Measurements from ENCODE around the gene IRGQ. TPM values are rescaled to one million over a fixed set of nuclear protein-coding genes. Genes with fewer than 3 reads are reported as not detected.

Gene IRGQ
- total RNA-seq, result 10 to 100 TPM in 3 of 4 donors, 1 to 10 TPM in 1; 9.6 to 18.4 (median 15.1) TPM

- Histone ChIP-seq H3K36me3 (peaks cover 13 to 64% (median 22%) of the 10 kb centered on the region in 3 donors), H3K27me3 (no peaks in the 10 kb centered on the region), H3K9me3 (no peaks in the 10 kb centered on the region), H3K27ac (peak within 1 kb of the TSS; percentile 91 to 99 (median 98)), H3K4me3 (peak within 1 kb of the TSS; percentile 49 to 82 (median 74)), H3K4me1 (peaks cover 27 to 54% (median 29%) of the 10 kb centered on the region in 3 donors)
- intact Hi-C loops (cut with DNase I), result loop anchor here (10.0 kb wide), 1 partner anchor 61 kb away; the partner anchor contains the start of gene ZNF575
- WGBS, 2 donors, result 0% methylated on average over 3 to 40 of the region's 60 CpGs
- TF ChIP-seq CTCF (IDR thresholded peaks at IDR 0.05) (peak in 3 of 6 experiments; percentile 6 to 17 (median 15)), POLR2A (IDR thresholded peaks at IDR 0.05) (peak in 3 of 4 donors; percentile 58 to 90 (median 79))
- peak; percentile 92 for DNase-seq
Measured at GRCh38 chr19:43595999-43596841, at the start of gene IRGQ, which contains the start of gene ZNF576. TSS of gene IRGQ (minus strand) at chr19:43596134. CDS start at chr19:43595338, 796 bp downstream. TSS of gene ZNF576 (plus strand) at chr19:43596595. CDS start at chr19:43597109, 514 bp downstream.

GRCh38 chr19:43644181-43644580, 48.2 kb upstream of the IRGQ start:
- peaks cover 5 to 13% (median 10%) of the 10 kb centered on the region in 3 donors for H3K4me1 ChIP-seq
- no peaks in the 10 kb centered on the region for H3K9me3 ChIP-seq
- DNase-seq, result no peak
- WGBS, 2 donors, result 66 to 74% methylated on average over 3 to 13 of the region's 13 CpGs
- H3K27me3 ChIP-seq, result peaks cover 0 to 13% (median 0%) of the 10 kb centered on the region in 4 donors
- no peak overlapping the region for H3K4me3 ChIP-seq
- peaks cover 0 to 17% (median 0%) of the 10 kb centered on the region in 3 donors for H3K36me3 ChIP-seq
- TF ChIP-seq CTCF (IDR thresholded peaks at IDR 0.05) (no peak), POLR2A (IDR thresholded peaks at IDR 0.05) (no peak)
- intact Hi-C loops (cut with DNase I), result no loop called here
- no peak overlapping the region for H3K27ac ChIP-seq

GRCh38 chr19:43643326-43643725, 47.4 kb upstream of the IRGQ start:
- TF ChIP-seq POLR2A (IDR thresholded peaks at IDR 0.05) (no peak), CTCF (IDR thresholded peaks at IDR 0.05) (no peak)
- H3K27ac ChIP-seq, result no peak overlapping the region
- H3K36me3 ChIP-seq, result peaks cover 0 to 8% (median 0%) of the 10 kb centered on the region in 3 donors
- no peaks in the 10 kb centered on the region for H3K9me3 ChIP-seq
- peaks cover 9 to 21% (median 10%) of the 10 kb centered on the region in 3 donors for H3K4me1 ChIP-seq
- intact Hi-C loops (cut with DNase I), result no loop called here
- WGBS, 2 donors, result 54 to 57% methylated on average over 3 of the region's 3 CpGs
- peaks cover 0 to 16% (median 0%) of the 10 kb centered on the region in 4 donors for H3K27me3 ChIP-seq
- no peak overlapping the region for H3K4me3 ChIP-seq
- DNase-seq, result no peak

GRCh38 chr19:43642531-43642930, 46.6 kb upstream of the IRGQ start:
- peaks cover 0 to 4% (median 0%) of the 10 kb centered on the region in 3 donors for H3K36me3 ChIP-seq
- peaks cover 0 to 16% (median 0%) of the 10 kb centered on the region in 4 donors for H3K27me3 ChIP-seq
- TF ChIP-seq POLR2A (IDR thresholded peaks at IDR 0.05) (no peak), CTCF (IDR thresholded peaks at IDR 0.05) (no peak)
- no peaks in the 10 kb centered on the region for H3K9me3 ChIP-seq
- WGBS, 2 donors, result 76 to 85% methylated on average over 4 of the region's 4 CpGs
- H3K4me1 ChIP-seq, result peaks cover 9 to 26% (median 10%) of the 10 kb centered on the region in 3 donors
- no peak overlapping the region for H3K27ac ChIP-seq
- H3K4me3 ChIP-seq, result no peak overlapping the region
- intact Hi-C loops (cut with DNase I), result no loop called here
- no peak for DNase-seq

GRCh38 chr19:43641333-43641732, 45.4 kb upstream of the IRGQ start:
- H3K27ac ChIP-seq, result no peak overlapping the region
- intact Hi-C loops (cut with DNase I), result no loop called here
- no peak for DNase-seq
- WGBS, 2 donors, result 75 to 84% methylated on average over 2 of the region's 2 CpGs
- no peaks in the 10 kb centered on the region for H3K36me3 ChIP-seq
- no peak for TF ChIP-seq POLR2A (IDR thresholded peaks at IDR 0.05)
- TF ChIP-seq CTCF (IDR thresholded peaks at IDR 0.05), result no peak
- peaks cover 0 to 17% (median 0%) of the 10 kb centered on the region in 4 donors for H3K27me3 ChIP-seq
- H3K4me3 ChIP-seq, result no peak overlapping the region
- no peaks in the 10 kb centered on the region for H3K9me3 ChIP-seq
- H3K4me1 ChIP-seq, result peaks cover 9 to 33% (median 10%) of the 10 kb centered on the region in 3 donors

All from esophagus squamous epithelium (tissue), 5 donors.